K562 treated with DMSO at 1 percent for 24 hours (cell line): ENCODE data around the gene OR6Y1. TPM values are rescaled to one million over a fixed set of nuclear protein-coding genes. Genes with fewer than 3 reads are reported as not detected.

Experiments
- total RNA-seq: library from RNA; unstranded; fragments of 300-600 nt; gene quantifications from 2 replicates; pipeline ENCODE4 v1.2.3, GENCODE V29; 2022; ENCODE audit warnings: low read depth; ENCODE audit not compliant: insufficient read depth

The OR6Y1 gene, protein sequence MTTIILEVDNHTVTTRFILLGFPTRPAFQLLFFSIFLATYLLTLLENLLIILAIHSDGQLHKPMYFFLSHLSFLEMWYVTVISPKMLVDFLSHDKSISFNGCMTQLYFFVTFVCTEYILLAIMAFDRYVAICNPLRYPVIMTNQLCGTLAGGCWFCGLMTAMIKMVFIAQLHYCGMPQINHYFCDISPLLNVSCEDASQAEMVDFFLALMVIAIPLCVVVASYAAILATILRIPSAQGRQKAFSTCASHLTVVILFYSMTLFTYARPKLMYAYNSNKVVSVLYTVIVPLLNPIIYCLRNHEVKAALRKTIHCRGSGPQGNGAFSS
- total RNA-seq: not detected in 2 replicates

DNA sequence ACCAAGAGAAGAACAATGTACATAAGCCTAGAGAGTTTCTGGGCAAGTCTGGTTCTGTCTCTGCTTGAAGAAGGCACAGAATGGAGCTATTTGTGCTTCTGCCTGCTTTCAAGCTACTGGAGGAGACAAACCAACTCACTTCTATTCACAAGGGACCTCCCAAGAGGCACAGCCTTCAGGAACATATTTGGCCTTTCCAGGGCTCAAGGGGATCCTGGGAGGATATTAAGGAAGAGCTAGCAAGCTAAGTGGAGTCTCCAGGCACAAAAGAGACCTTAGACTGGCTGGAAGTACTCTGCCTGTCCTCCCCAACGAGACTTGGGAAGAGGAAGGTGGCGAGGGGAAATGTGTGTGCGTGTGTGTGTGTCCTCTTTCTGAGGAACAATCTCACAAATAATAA lies at the start of gene OR6Y1:
Gene OR6Y1 (minus strand): TSS at position 54 of the 400 bp plus-strand sequence. CDS start 6,300 bp downstream, outside the sequence.

DNA sequence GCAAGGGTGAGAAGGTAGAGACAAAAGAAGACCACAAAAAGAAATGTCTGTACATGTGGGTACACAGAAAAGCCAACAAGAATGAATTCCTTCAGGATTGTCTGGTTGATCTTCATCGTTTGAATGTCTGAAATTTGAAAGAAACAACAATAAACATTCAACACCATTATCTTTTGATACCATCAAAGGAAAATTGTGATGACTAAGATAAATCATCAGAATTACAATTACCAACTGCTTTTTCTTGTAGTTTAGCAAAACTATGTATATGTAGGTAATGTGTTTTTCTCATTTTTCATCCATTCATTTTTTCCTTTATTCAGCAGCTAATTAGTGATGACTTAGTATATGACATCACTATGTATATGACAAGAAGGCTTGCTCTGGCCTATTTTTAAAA lies 25.5 kb upstream of the OR6Y1 start, which contains the start of gene OR10X1:
Gene OR10X1 (minus strand): TSS at position 167 of the 400 bp plus-strand sequence. CDS start 0 bp downstream, at position 167.

DNA sequence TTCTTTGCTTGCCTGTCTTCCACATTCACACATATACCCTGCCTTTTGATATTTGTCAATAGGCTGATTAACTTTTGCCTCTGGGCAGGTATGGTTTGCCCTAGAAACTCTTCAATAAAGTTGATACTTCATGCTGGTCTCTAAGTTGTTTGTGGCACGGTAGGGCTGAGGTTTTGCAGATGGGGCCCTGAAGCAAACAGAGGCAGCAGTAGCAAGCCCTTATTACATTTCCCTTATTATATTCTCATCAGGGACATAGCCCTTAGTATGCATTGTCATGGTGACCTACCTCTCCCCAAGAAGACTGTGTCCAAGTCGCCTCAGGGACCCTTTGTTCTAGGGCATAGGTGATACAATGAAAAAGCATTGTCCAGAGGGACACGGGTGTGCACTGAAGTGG lies 16.3 kb upstream of the OR6Y1 start, which contains the start of gene OR6P1:
Gene OR6P1 (minus strand): TSS at position 101 of the 400 bp plus-strand sequence. CDS start 6,976 bp downstream, outside the sequence.

Other genes starting within 250 kb of the OR6Y1 start
- gene CD1B, start 222.9 kb downstream of the OR6Y1 start, total RNA-seq: not detected in 2 replicates
- gene CD1E, start 200.5 kb downstream of the OR6Y1 start, total RNA-seq: not detected in 2 replicates
- gene OR10T2, start 154.9 kb downstream of the OR6Y1 start, total RNA-seq: not detected in 2 replicates
- gene OR10K2, start 128.2 kb downstream of the OR6Y1 start, total RNA-seq: not detected in 2 replicates
- gene OR10K1, start 92.6 kb downstream of the OR6Y1 start, total RNA-seq: not detected in 2 replicates
- not detected in 2 replicates for gene OR10R2, start 82.2 kb downstream of the OR6Y1 start, total RNA-seq
- gene OR6P1, start 16.2 kb upstream of the OR6Y1 start, total RNA-seq: not detected in 2 replicates
- not detected in 2 replicates for gene OR10X1, start 25.5 kb upstream of the OR6Y1 start, total RNA-seq
- gene OR10Z1, start 50.9 kb upstream of the OR6Y1 start, total RNA-seq: 0.10 and 0.24 TPM in 2 replicates
- gene SPTA1, start 132.3 kb upstream of the OR6Y1 start, total RNA-seq: 11.0 and 19.1 TPM in 2 replicates
- not detected in 2 replicates for gene OR6K2, start 146.2 kb upstream of the OR6Y1 start, total RNA-seq
- gene OR6K3, start 166.3 kb upstream of the OR6Y1 start, total RNA-seq: not detected in 2 replicates
- gene OR6K6, start 200.3 kb upstream of the OR6Y1 start, total RNA-seq: not detected in 2 replicates
- not detected in 2 replicates for gene OR6N1, start 217.8 kb upstream of the OR6Y1 start, total RNA-seq
- gene OR6N2, start 226.8 kb upstream of the OR6Y1 start, total RNA-seq: not detected in 2 replicates